Effector memory CD8-positive, alpha-beta T cell (primary cell): ENCODE results near the gene MPHOSPH10.
A peak's percentile ranks its signal among the peaks of the same experiment; 100 is the strongest.
"Not testable (repeated sequence)": the region's sequence is repeated elsewhere in the genome, so short reads cannot be mapped to it uniquely, and the experiment has no call there.

Experiments used
- ATAC-seq: fragments of 150-1000 bp; cut with Tn5 transposase; replicated peaks from 2 replicates; pipeline ENCODE4 v1.10.0; 2021; ENCODE audit warnings: mild to moderate bottlenecking, moderate library complexity
- DNase-seq, 3 experiments: peaks; one replicate each; pipeline ENCODE4 v3.0.0; 2021
- H3K27ac Mint-ChIP-seq, 2 donors: one replicate each; pipeline ENCODE4 v1.8.0; 2022; ENCODE audit warnings: mild to moderate bottlenecking in 2 of 2, mixed read lengths in 2 of 2, moderate library complexity in 2 of 2
- H3K27me3 Mint-ChIP-seq, 2 donors: one replicate each; pipeline ENCODE4 v1.8.0; 2022; ENCODE audit warnings: mixed read lengths in 2 of 2
- H3K36me3 Mint-ChIP-seq: one replicate; pipeline ENCODE4 v1.8.0; 2022; ENCODE audit warnings: mild to moderate bottlenecking, moderate library complexity, mixed read lengths; ENCODE audit not compliant: insufficient read depth
- H3K4me1 Mint-ChIP-seq, 2 donors: one replicate each; pipeline ENCODE4 v1.8.0; 2022; ENCODE audit warnings: low read depth in 2 of 2, mixed read lengths in 2 of 2
- H3K4me3 Mint-ChIP-seq, 2 donors: one replicate each; pipeline ENCODE4 v1.8.0; 2022; ENCODE audit warnings: mild to moderate bottlenecking in 2 of 2, mixed read lengths in 2 of 2, moderate library complexity in 2 of 2
- H3K9me3 Mint-ChIP-seq, 2 donors: one replicate each; pipeline ENCODE4 v1.8.0; 2022; ENCODE audit warnings: mixed read lengths in 2 of 2

The MPHOSPH10 gene

GRCh38 chr2:71130905-71131244 lies 441 bp downstream of the MPHOSPH10 start:
- Mint-ChIP-seq H3K27me3 (no peaks in the 10 kb centered on the region), H3K4me1 (peaks cover 8 to 13% of the 10 kb centered on the region in 2 donors), H3K4me3 (no peak overlapping the region), H3K9me3 (no peaks in the 10 kb centered on the region), H3K36me3 (peaks cover 24% of the 10 kb centered on the region), H3K27ac (no peak overlapping the region)
- DNase-seq: peak in 1 of 3 experiments; percentile 3
- ATAC-seq: peak; percentile 14

- peaks cover 31% of the 10 kb centered on the region for H3K36me3 Mint-ChIP-seq
- not testable (repeated sequence) for H3K4me3 Mint-ChIP-seq, ATAC-seq
These were observed 1.1 kb downstream of the MPHOSPH10 start for GRCh38 chr2:71131387-71132166.

GRCh38 chr2:71133603-71134002 lies 3.2 kb downstream of the MPHOSPH10 start:
- no peaks in the 10 kb centered on the region for H3K27me3 Mint-ChIP-seq
- no peak for DNase-seq
- H3K4me1 Mint-ChIP-seq: peaks cover 6 to 9% of the 10 kb centered on the region in 2 donors
- H3K36me3 Mint-ChIP-seq: peaks cover 52% of the 10 kb centered on the region
- ATAC-seq: no peak
- H3K4me3 Mint-ChIP-seq: no peak overlapping the region
- H3K27ac Mint-ChIP-seq: no peak overlapping the region
- no peaks in the 10 kb centered on the region for H3K9me3 Mint-ChIP-seq

More at GRCh38 chr2:71131387-71132166, 1.1 kb downstream of the MPHOSPH10 start:
- H3K27ac Mint-ChIP-seq, H3K27me3 Mint-ChIP-seq, H3K9me3 Mint-ChIP-seq, DNase-seq: not testable (repeated sequence)
- H3K4me1 Mint-ChIP-seq: peaks cover 8 to 13% of the 10 kb centered on the region in 2 donors

- Mint-ChIP-seq H3K27me3 (no peaks in the 10 kb centered on the region), H3K27ac (no peak overlapping the region), H3K4me3 (no peak overlapping the region), H3K4me1 (no peaks in the 10 kb centered on the region), H3K36me3 (peaks cover 68% of the 10 kb centered on the region), H3K9me3 (no peaks in the 10 kb centered on the region)
- DNase-seq: no peak
- no peak for ATAC-seq
These were observed 5.7 kb downstream of the MPHOSPH10 start for GRCh38 chr2:71136174-71136573.

GRCh38 chr2:71143782-71144181 lies 13.3 kb downstream of the MPHOSPH10 start:
- DNase-seq: no peak
- H3K27ac Mint-ChIP-seq: no peak overlapping the region
- peaks cover 91% of the 10 kb centered on the region for H3K36me3 Mint-ChIP-seq
- H3K27me3 Mint-ChIP-seq: no peaks in the 10 kb centered on the region
- peaks cover 3 to 5% of the 10 kb centered on the region in 2 donors for H3K4me1 Mint-ChIP-seq
- no peak overlapping the region for H3K4me3 Mint-ChIP-seq
- no peak for ATAC-seq
- no peaks in the 10 kb centered on the region for H3K9me3 Mint-ChIP-seq

GRCh38 chr2:71148506-71149063 lies 18.2 kb downstream of the MPHOSPH10 start:
- no peak for DNase-seq
- Mint-ChIP-seq H3K4me3 (no peak overlapping the region), H3K36me3 (peaks cover 56% of the 10 kb centered on the region), H3K27ac (peak overlapping the region in 1 of 2 donors; percentile 76), H3K4me1 (peaks cover 3 to 5% of the 10 kb centered on the region in 2 donors), H3K27me3 (no peaks in the 10 kb centered on the region), H3K9me3 (no peaks in the 10 kb centered on the region)
- ATAC-seq: no peak

GRCh38 chr2:71150082-71150816 lies 19.8 kb downstream of the MPHOSPH10 start:
- no peak for DNase-seq
- Mint-ChIP-seq H3K4me3 (no peak overlapping the region), H3K27ac (peak overlapping the region in 1 of 2 donors; percentile 45), H3K9me3 (no peaks in the 10 kb centered on the region), H3K27me3 (no peaks in the 10 kb centered on the region), H3K4me1 (peaks cover 3 to 4% of the 10 kb centered on the region in 2 donors), H3K36me3 (peaks cover 41% of the 10 kb centered on the region)
- no peak for ATAC-seq

- no peaks in the 10 kb centered on the region for H3K4me1 Mint-ChIP-seq
- no peak overlapping the region for H3K27ac Mint-ChIP-seq
- DNase-seq: no peak
- H3K36me3 Mint-ChIP-seq: peaks cover 27% of the 10 kb centered on the region
- ATAC-seq: no peak
- H3K9me3 Mint-ChIP-seq: no peaks in the 10 kb centered on the region
- no peak overlapping the region for H3K4me3 Mint-ChIP-seq
- peaks cover 8 to 10% of the 10 kb centered on the region in 2 donors for H3K27me3 Mint-ChIP-seq
These were observed 21.2 kb downstream of the MPHOSPH10 start for GRCh38 chr2:71151620-71152019.

- Mint-ChIP-seq H3K4me1 (peaks cover 7 to 8% of the 10 kb centered on the region in 2 donors), H3K36me3 (peaks cover 7% of the 10 kb centered on the region), H3K9me3 (no peaks in the 10 kb centered on the region), H3K27ac (no peak overlapping the region), H3K4me3 (no peak overlapping the region), H3K27me3 (peaks cover 16 to 23% of the 10 kb centered on the region in 2 donors)
- no peak for DNase-seq
- ATAC-seq: no peak
These were observed 23.3 kb downstream of the MPHOSPH10 start for GRCh38 chr2:71153585-71154224.

- Mint-ChIP-seq H3K27me3 (peaks cover 16 to 23% of the 10 kb centered on the region in 2 donors), H3K9me3 (no peaks in the 10 kb centered on the region), H3K4me1 (peaks cover 7 to 8% of the 10 kb centered on the region in 2 donors), H3K4me3 (no peak overlapping the region), H3K36me3 (peaks cover 3% of the 10 kb centered on the region), H3K27ac (no peak overlapping the region)
- ATAC-seq: no peak
- no peak for DNase-seq
These were observed 23.8 kb downstream of the MPHOSPH10 start for GRCh38 chr2:71154279-71154678.

GRCh38 chr2:71154798-71155197 lies 24.4 kb downstream of the MPHOSPH10 start:
- no peak overlapping the region for H3K27ac Mint-ChIP-seq
- DNase-seq: no peak
- peak; percentile 24 for ATAC-seq
- peaks cover 7 to 8% of the 10 kb centered on the region in 2 donors for H3K4me1 Mint-ChIP-seq
- peaks cover 3% of the 10 kb centered on the region for H3K36me3 Mint-ChIP-seq
- no peak overlapping the region for H3K4me3 Mint-ChIP-seq
- peaks cover 16 to 23% of the 10 kb centered on the region in 2 donors for H3K27me3 Mint-ChIP-seq
- no peaks in the 10 kb centered on the region for H3K9me3 Mint-ChIP-seq

- Mint-ChIP-seq H3K9me3 (no peaks in the 10 kb centered on the region), H3K4me3 (no peak overlapping the region), H3K27ac (no peak overlapping the region), H3K4me1 (peaks cover 7 to 8% of the 10 kb centered on the region in 2 donors), H3K36me3 (no peaks in the 10 kb centered on the region), H3K27me3 (peaks cover 16 to 23% of the 10 kb centered on the region in 2 donors)
- no peak for DNase-seq
- no peak for ATAC-seq
These were observed 25.4 kb downstream of the MPHOSPH10 start for GRCh38 chr2:71155846-71156245.

- Mint-ChIP-seq H3K27me3 (peaks cover 16 to 23% of the 10 kb centered on the region in 2 donors), H3K36me3 (no peaks in the 10 kb centered on the region), H3K4me1 (peaks cover 7 to 8% of the 10 kb centered on the region in 2 donors), H3K9me3 (no peaks in the 10 kb centered on the region), H3K4me3 (no peak overlapping the region), H3K27ac (no peak overlapping the region)
- no peak for ATAC-seq
- DNase-seq: no peak
These were observed 26.1 kb downstream of the MPHOSPH10 start for GRCh38 chr2:71156573-71156972.
